Adrenal gland (tissue), 12 donors: Measurements from ENCODE around the gene BCL2L13. TPM values are rescaled to one million over a fixed set of nuclear protein-coding genes. Genes with fewer than 3 reads are reported as not detected.

Source experiments
- DNase-seq, 7 donors: peaks; one replicate each; pipeline ENCODE4 v3.0.0-alpha.2; 2019 to 2020
- H3K27ac ChIP-seq, 5 donors: fragments of 200-600 bp; sonication (generic) in 4 of 5; 1 replicate in 3 of 5; 2 replicates in 2 of 5; pipeline versions ENCODE4 v1.5.1 to v1.8.0; 2016 to 2020; ENCODE audit warnings: mild to moderate bottlenecking in 1 of 5
- H3K27me3 ChIP-seq: fragments of 200-600 bp; 2 replicates; pipeline ENCODE4 v1.8.0; 2021
- H3K36me3 ChIP-seq, 2 donors: fragments of 200-600 bp; replicated peaks in 1 of 2; 1 replicate in 1 of 2; 2 replicates in 1 of 2; pipeline versions ENCODE4 v1.5.1 to v1.8.0; 2018 to 2022
- H3K4me1 ChIP-seq, 2 donors: fragments of 200-600 bp; replicated peaks in 1 of 2; 1 replicate in 1 of 2; 2 replicates in 1 of 2; pipeline versions ENCODE4 v1.5.1 to v1.8.0; 2018 to 2021
- H3K4me3 ChIP-seq, 4 donors: fragments of 200-600 bp; sonication (generic) in 3 of 4; one replicate each; pipeline ENCODE4 v1.5.1; 2016 to 2018
- H3K9me3 ChIP-seq, 3 donors: fragments of 200-600 bp; sonication (generic) in 1 of 3; replicated peaks in 1 of 3; 1 replicate in 2 of 3; 2 replicates in 1 of 3; pipeline versions ENCODE4 v1.5.1 to v1.8.0; 2016 to 2021
- CTCF ChIP-seq, 6 experiments: fragments of 450-650 bp in 4 of 6; fragments of 200-600 bp in 2 of 6; sonication (generic) in 1 of 6; IDR thresholded peaks; 1 replicate in 5 of 6; 2 replicates in 1 of 6; pipeline versions ENCODE4 v1.5.1 to v1.8.0; 2016 to 2021; ENCODE audit warnings: antibody characterized with exemption in 6 of 6, mild to moderate bottlenecking in 2 of 6, moderate library complexity in 1 of 6
- POLR2A ChIP-seq, 2 donors: fragments of 450-650 bp; IDR thresholded peaks; one replicate each; pipeline ENCODE4 v1.6.1; 2017; ENCODE audit warnings: antibody characterized with exemption in 2 of 2, mild to moderate bottlenecking in 2 of 2, moderate library complexity in 1 of 2
- WGBS, 4 donors: extraction: QIAGEN DNeasy Blood & Tissue Kit in 2 of 4; methylation state at CpG; one replicate each; pipeline versions ENCODE4 v1.1.5 to v1.1.7; 2013 to 2017; 5-methylcytosine and 5-hydroxymethylcytosine counted together
- intact Hi-C, 2 donors: fragments of 100-400 bp; cut with DNase I; formaldehyde crosslinking; loops; one replicate each; pipeline versions ENCODE4 v1.14.1 to v1.15.0; 2022 to 2023
- polyA plus RNA-seq, 3 donors: library from polyadenylated mRNA; stranded (reverse); fragments of 200-250 nt in 2 of 3; fragments of 350-450 nt in 1 of 3; fragmentation: Illumina TruSeq in 1 of 3; extraction: RNeasy Lipid Tissue Mini Kit (QIAGEN cat#74804) in 1 of 3; gene quantifications; one replicate each; pipeline ENCODE4 v1.2.3, GENCODE V29; 2013 to 2014
- total RNA-seq, 9 donors: library from RNA; depleted of rRNA in 4 of 9; stranded (reverse); fragments of >200 nt in 4 of 9; fragments of 120-200 nt in 1 of 9; fragmentation: NEBNext Ultra II Directional in 1 of 9; extraction: Animal tissue kit (Norgen Biotek cat#: 25700) in 1 of 9; gene quantifications; one replicate each; pipeline versions ENCODE4 v1.1.0 to v1.2.4, GENCODE V29; 2013 to 2023
- donor health status: healthy with polysubstance abuse.
- donor health status: Bipolar disorder and iron deficiency.
- donor health status: DM: yes; HTN: yes; CAD: no.
- donor health status: DM: no; HTN: no; CAD: no.
- donor health status: DM: no; HTN: no; CAD: no.
- donor health status: DM: yes; HTN: yes; CAD: no.

BCL2L13 gene
- total and polyA plus RNA-seq, 12 donors = 30.9 to 142 (median 94.3) TPM

GRCh38 chr22:17772958-17773605 lies 134.5 kb downstream of the BCL2L13 start:
- 58 to 76% (median 65%) methylated on average over 11 to 18 of the region's 18 CpGs for WGBS, 4 donors
- TF ChIP-seq POLR2A (IDR thresholded peaks at IDR 0.05) = no peak
- TF ChIP-seq CTCF (IDR thresholded peaks at IDR 0.05) = no peak
- H3K27ac ChIP-seq = no peak overlapping the region
- peak overlapping the region in 1 of 4 donors; percentile 95 for H3K4me3 ChIP-seq
- H3K9me3 ChIP-seq = no peaks in the 10 kb centered on the region
- no peaks in the 10 kb centered on the region for H3K27me3 ChIP-seq
- H3K36me3 ChIP-seq = no peaks in the 10 kb centered on the region
- peak in 1 of 7 donors; percentile 46 for DNase-seq
- intact Hi-C loops = no loop called here
- H3K4me1 ChIP-seq = peaks cover 0 to 6% of the 10 kb centered on the region in 2 donors

GRCh38 chr22:17773606-17774205 lies 135.1 kb downstream of the BCL2L13 start:
- 2 to 18% (median 6%) methylated on average over 13 to 46 of the region's 47 CpGs for WGBS, 4 donors
- intact Hi-C loops = no loop called here
- no peak for TF ChIP-seq CTCF (IDR thresholded peaks at IDR 0.05)
- no peak for TF ChIP-seq POLR2A (IDR thresholded peaks at IDR 0.05)
- Histone ChIP-seq H3K27me3 (no peaks in the 10 kb centered on the region), H3K4me3 (peak overlapping the region; percentile 18 to 95 (median 40)), H3K9me3 (no peaks in the 10 kb centered on the region), H3K27ac (peak overlapping the region in 2 of 5 donors; percentile 62 to 75), H3K36me3 (no peaks in the 10 kb centered on the region), H3K4me1 (peaks cover 0 to 6% of the 10 kb centered on the region in 2 donors)
- peak in 2 of 7 donors; percentile 29 to 36 for DNase-seq

GRCh38 chr22:17774206-17774925 lies 135.8 kb downstream of the BCL2L13 start, which contains the start of gene BID:
TSS of gene BID (minus strand) at chr22:17774469. CDS start at chr22:17750116, 24,353 bp downstream.
- H3K27ac ChIP-seq = peak within 1 kb of the TSS in 2 of 5 donors; percentile 62 to 75
- no peaks in the 10 kb centered on the region for H3K9me3 ChIP-seq
- H3K36me3 ChIP-seq = no peaks in the 10 kb centered on the region
- intact Hi-C loops = no loop called here
- H3K4me1 ChIP-seq = peaks cover 0 to 6% of the 10 kb centered on the region in 2 donors
- DNase-seq = peak in 2 of 7 donors; percentile 37 to 39
- 0 to 1% (median 0%) methylated on average over 2 to 64 of the region's 64 CpGs for WGBS, 4 donors
- peak within 1 kb of the TSS; percentile 18 to 95 (median 40) for H3K4me3 ChIP-seq
- no peaks in the 10 kb centered on the region for H3K27me3 ChIP-seq
- no peak for TF ChIP-seq POLR2A (IDR thresholded peaks at IDR 0.05)
- TF ChIP-seq CTCF (IDR thresholded peaks at IDR 0.05) = no peak
